K562 (cell line): ENCODE results near the gene SLC35E3.

ENCODE experiments used
- CTCF ChIP-seq, 3 experiments: IDR thresholded peaks in 2 of 3; conservative IDR thresholded peaks in 1 of 3; 2 replicates each; pipeline ENCODE4 v1.5.1; 2011 to 2012; ENCODE audit warnings: low read length in 3 of 3, mild to moderate bottlenecking in 3 of 3, control low read depth in 2 of 3, improper control_type of control experiment in 1 of 3, inconsistent platforms in 1 of 3, low read depth in 1 of 3, mixed read lengths in 1 of 3, moderate library complexity in 1 of 3; ENCODE audit not compliant: insufficient read depth in 2 of 3
- EGR1 ChIP-seq: fragments of 450-650 bp; conservative IDR thresholded peaks from 2 replicates; pipeline ENCODE4 v1.6.1; 2017; ENCODE audit warnings: mild to moderate bottlenecking
- HDAC2 ChIP-seq: fragments of 450-650 bp; IDR thresholded peaks from 2 replicates; pipeline ENCODE4 v1.6.1; 2016; ENCODE audit warnings: mild to moderate bottlenecking
- KDM1A ChIP-seq, 2 experiments: fragments of 450-650 bp; IDR thresholded peaks; 2 replicates each; pipeline ENCODE4 v1.6.1; 2016; ENCODE audit warnings: mild to moderate bottlenecking in 2 of 2
- NFATC3 ChIP-seq: fragments of 450-650 bp; IDR thresholded peaks from 2 replicates; pipeline ENCODE4 v1.6.1; 2017; ENCODE audit warnings: mild to moderate bottlenecking
- POLR2AphosphoS5 ChIP-seq: IDR thresholded peaks from 2 replicates; pipeline ENCODE4 v1.6.1; 2011; ENCODE audit warnings: mild to moderate bottlenecking, low read depth, low read length, moderate library complexity; ENCODE audit not compliant: control insufficient read depth, insufficient read depth
- PREB ChIP-seq: sonication (generic); formaldehyde crosslinking; IDR thresholded peaks from 2 replicates; pipeline ENCODE4 v1.8.1; 2023; ENCODE audit warnings: mild to moderate bottlenecking, missing genetic modification reagents
- SAP30 ChIP-seq: fragments of 200-600 bp; sonication (generic); IDR thresholded peaks from 2 replicates; pipeline ENCODE4 v1.6.1; 2012; ENCODE audit warnings: borderline replicate concordance, low read depth, mild to moderate bottlenecking, moderate library complexity, low read length, control low read depth, inconsistent platforms; ENCODE audit not compliant: insufficient read depth, poor library complexity, severe bottlenecking
- SRSF9 ChIP-seq: fragments of 200-400 bp; formaldehyde crosslinking; IDR thresholded peaks from 2 replicates; pipeline ENCODE4 v1.6.1; 2017; ENCODE audit warnings: low read depth, low read length, borderline replicate concordance
- ZNF277 ChIP-seq: fragments of 250-450 bp; sonication (Bioruptor Pico); IDR thresholded peaks from 2 replicates; pipeline ENCODE4 v1.8.0; 2022; ENCODE audit warnings: inconsistent platforms, mild to moderate bottlenecking, moderate library complexity, borderline replicate concordance
- ZNF282 ChIP-seq: sonication (generic); formaldehyde crosslinking; IDR thresholded peaks from 2 replicates; pipeline ENCODE4 v1.8.1; 2023; ENCODE audit warnings: missing genetic modification reagents
- TF ChIP-seq, protein P1 (sequence below): sonication (generic); formaldehyde crosslinking; IDR thresholded peaks from 2 replicates; pipeline ENCODE4 v1.9.0; 2022; ENCODE audit warnings: mild to moderate bottlenecking, missing genetic modification reagents

DNA sequence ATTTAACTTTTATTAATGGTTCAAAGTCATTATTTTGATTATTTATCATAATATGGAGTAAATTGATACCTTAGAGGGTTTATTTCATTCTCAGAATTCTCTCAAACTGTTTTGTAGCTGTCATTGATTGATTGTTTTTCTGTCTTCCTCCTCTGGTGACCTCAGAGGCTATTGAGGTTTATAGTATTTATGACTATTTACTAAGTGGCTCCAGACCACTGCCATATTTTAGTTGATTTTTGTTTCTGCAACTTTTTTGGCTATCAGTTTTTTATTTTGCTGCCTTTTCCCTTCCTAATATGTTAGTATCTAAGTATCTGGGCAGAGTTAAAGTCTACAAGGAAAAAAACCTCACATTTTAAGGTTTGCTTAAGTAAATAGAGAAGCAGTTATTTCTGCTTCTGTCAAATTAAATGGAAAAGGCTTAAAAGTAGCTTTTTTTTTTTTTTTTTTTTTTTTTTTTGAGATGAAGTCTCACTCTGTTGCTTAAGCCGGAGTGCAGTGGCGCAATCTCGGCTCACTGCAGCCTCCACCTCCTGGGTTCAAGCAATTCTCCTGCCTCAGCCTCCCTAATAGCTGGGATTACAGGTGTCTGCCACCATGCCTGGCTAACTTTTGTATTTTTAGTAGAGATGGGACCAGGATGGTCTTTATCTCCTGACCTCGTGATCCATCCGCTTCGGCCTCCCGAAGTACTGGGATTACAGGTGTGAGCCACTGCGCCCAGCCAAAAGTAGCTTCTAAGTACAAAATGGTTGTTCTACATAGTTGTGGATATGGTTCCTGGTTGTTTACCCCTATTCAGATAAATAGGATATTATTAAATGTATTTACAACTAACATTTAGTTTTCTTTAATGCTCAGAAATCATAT lies 70.2 kb downstream of the SLC35E3 start:
- no peak for TF ChIP-seq CTCF (IDR thresholded peaks at IDR 0.05 in 2 of 3, conservative IDR thresholded peaks at IDR 0.05 in 1 of 3; ENCODE audit: insufficient read depth in 2 of 3, low read depth in 1 of 3, low read length in 3 of 3)
- no peak for TF ChIP-seq POLR2AphosphoS5
- no peak for TF ChIP-seq SRSF9
- TF ChIP-seq PREB (CRISPR knock-in tag): no peak
- no peak for TF ChIP-seq EGR1
- TF ChIP-seq ZNF277 (CRISPR knock-in tag): no peak
- no peak for TF ChIP-seq HDAC2
- TF ChIP-seq ZNF282: no peak
- no peak for TF ChIP-seq KDM1A (IDR thresholded peaks at IDR 0.05)
- no peak for TF ChIP-seq SAP30
- TF ChIP-seq NFATC3: no peak
- TF ChIP-seq, protein P1, sequence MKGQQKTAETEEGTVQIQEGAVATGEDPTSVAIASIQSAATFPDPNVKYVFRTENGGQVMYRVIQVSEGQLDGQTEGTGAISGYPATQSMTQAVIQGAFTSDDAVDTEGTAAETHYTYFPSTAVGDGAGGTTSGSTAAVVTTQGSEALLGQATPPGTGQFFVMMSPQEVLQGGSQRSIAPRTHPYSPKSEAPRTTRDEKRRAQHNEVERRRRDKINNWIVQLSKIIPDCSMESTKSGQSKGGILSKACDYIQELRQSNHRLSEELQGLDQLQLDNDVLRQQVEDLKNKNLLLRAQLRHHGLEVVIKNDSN: no peak
